Measurements from ENCODE around the gene SYNGAP1. TPM values are rescaled to one million over a fixed set of nuclear protein-coding genes. Genes with fewer than 3 reads are reported as not detected.

SYNGAP1 gene
- total and polyA plus RNA-seq, 9 of the 15 experiments (the other 6 are each of a cell fraction or from before 2014, with no cell fraction given) = 0.01 to 22.8 (median 3.2) TPM

DNA sequence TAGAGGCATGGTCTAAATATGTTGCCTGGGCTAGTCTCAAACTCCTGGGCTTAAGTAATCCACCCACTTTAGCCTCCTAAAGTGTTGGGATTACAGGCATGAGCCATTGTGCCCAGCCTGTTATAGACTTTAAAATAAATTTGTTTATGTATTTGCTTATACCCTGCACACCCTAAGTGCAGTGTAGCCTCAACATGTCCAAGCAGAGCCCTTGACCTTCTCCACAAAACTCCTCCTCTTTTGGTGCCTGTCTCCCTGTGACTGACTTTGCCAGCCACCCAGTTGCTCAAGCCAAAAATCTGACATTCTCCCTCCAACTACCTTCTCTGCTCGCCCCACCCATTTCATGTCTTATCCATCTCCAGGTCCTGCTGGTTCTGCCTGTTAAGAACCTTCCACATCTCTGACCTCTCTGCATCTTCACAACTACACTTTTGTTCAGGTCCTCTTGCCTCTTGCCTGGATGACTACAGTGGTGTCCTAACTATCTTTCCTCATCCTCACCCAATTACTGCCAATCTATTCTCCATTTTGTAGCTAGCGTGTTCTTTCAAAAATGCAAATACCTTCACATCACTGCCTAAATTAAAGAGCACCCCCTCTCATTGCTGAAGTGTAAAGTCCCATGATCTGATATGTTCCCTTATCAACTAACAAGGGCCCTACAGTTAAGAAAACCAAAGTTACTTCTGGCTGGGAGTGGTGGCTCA, 39.4 kb upstream of the SYNGAP1 start:
- intact Hi-C loops (cut with micrococcal nuclease) = no loop called here
- H4K20me1 ChIP-seq (replicated peaks; ENCODE audit: control insufficient read depth, insufficient read depth, low read length) = no peaks in the 10 kb centered on the region
- ATAC-seq (peak; percentile 59), FAIRE-seq (peak; percentile 74), DNase-seq (ENCODE audit: extremely low read depth in 1 of 4, low spot score in 3 of 4) (peak in 3 of 4 experiments; percentile 48 to 79 (median 51))
- no peak overlapping the region for H3K4me3 ChIP-seq
- peaks cover 44 to 45% of the 10 kb centered on the region in 2 experiments for H3K4me1 ChIP-seq (replicated peaks in 1 of 2; ENCODE audit: control insufficient read depth in 2 of 2, insufficient read depth in 2 of 2, low read length in 2 of 2)
- CTCF ChIA-PET (ENCODE audit: low intra/inter-chr PET ratio) = no interaction called here
- H3K79me2 ChIP-seq (ENCODE audit: control insufficient read depth, insufficient read depth, low read length) = no peaks in the 10 kb centered on the region
- no peaks in the 10 kb centered on the region for H3K27me3 ChIP-seq (ENCODE audit: control insufficient read depth in 2 of 2, insufficient read depth in 2 of 2, low read length in 2 of 2)
- in situ Hi-C loops (cut with MboI) = no loop called here
- H2AFZ ChIP-seq (ENCODE audit: low read depth, low read length) = peak overlapping the region; percentile 15
- BruUV-seq (replicated peaks) = no TSS peak
- peak overlapping the region in 1 of 2 experiments; percentile 13; a peak in 1 of 4 replicates for H3K9ac ChIP-seq (ENCODE audit: insufficient read depth in 1 of 2, low read depth in 2 of 2, low read length in 2 of 2)
- no peaks in the 10 kb centered on the region for H3K36me3 ChIP-seq (ENCODE audit: control insufficient read depth, insufficient read depth, low read length)
- peak overlapping the region; percentile 30; the same call in 1 of the 3 replicates for H3K27ac ChIP-seq (ENCODE audit: extremely low read depth, low read depth, low read length)
- no peaks in the 10 kb centered on the region for H3K9me3 ChIP-seq (replicated peaks; ENCODE audit: control insufficient read depth, insufficient read depth, low read depth, low read length)
- peak overlapping the region; percentile 48 for H3K4me2 ChIP-seq (ENCODE audit: insufficient read depth, low read length)
- POLR2A ChIA-PET = interaction anchor here (0.6 to 1.6 kb wide), 2 partner anchors 10 to 60 kb away, joined by 4 to 7 read pairs; no protein-coding TSS in a partner anchor
- 20% methylated on average over 2 of the region's 2 CpGs for WGBS (ENCODE audit: insufficient coverage, low coverage, missing lambda C conversion rate)
- no peaks in the 10 kb centered on the region for H3K9me1 ChIP-seq (ENCODE audit: control insufficient read depth, insufficient read depth, low read length)
- TF ChIP-seq FOXM1 (IDR thresholded peaks at IDR 0.05; ENCODE audit: low read depth) = no peak
- TF ChIP-seq FOXM1 (CRISPR knock-in tag; IDR thresholded peaks at IDR 0.05; ENCODE audit: low read depth) = no peak
- TF ChIP-seq ZBTB43 (CRISPR knock-in tag; IDR thresholded peaks at IDR 0.05) = no peak
- TF ChIP-seq HBP1 (CRISPR knock-in tag; IDR thresholded peaks at IDR 0.05) = no peak
- TF ChIP-seq FOXP4 (CRISPR knock-in tag; IDR thresholded peaks at IDR 0.05; ENCODE audit: borderline replicate concordance) = 0 out of 2 replicates have a peak, but pooled peaks have one; percentile 23
- 0 out of 2 replicates have a peak, but pooled peaks have one; percentile 35 for TF ChIP-seq FOSL1 (tag; conservative IDR thresholded peaks at IDR 0.05)
- no peak for TF ChIP-seq ZNF23 (CRISPR knock-in tag; IDR thresholded peaks at IDR 0.05)
- TF ChIP-seq, protein P1, sequence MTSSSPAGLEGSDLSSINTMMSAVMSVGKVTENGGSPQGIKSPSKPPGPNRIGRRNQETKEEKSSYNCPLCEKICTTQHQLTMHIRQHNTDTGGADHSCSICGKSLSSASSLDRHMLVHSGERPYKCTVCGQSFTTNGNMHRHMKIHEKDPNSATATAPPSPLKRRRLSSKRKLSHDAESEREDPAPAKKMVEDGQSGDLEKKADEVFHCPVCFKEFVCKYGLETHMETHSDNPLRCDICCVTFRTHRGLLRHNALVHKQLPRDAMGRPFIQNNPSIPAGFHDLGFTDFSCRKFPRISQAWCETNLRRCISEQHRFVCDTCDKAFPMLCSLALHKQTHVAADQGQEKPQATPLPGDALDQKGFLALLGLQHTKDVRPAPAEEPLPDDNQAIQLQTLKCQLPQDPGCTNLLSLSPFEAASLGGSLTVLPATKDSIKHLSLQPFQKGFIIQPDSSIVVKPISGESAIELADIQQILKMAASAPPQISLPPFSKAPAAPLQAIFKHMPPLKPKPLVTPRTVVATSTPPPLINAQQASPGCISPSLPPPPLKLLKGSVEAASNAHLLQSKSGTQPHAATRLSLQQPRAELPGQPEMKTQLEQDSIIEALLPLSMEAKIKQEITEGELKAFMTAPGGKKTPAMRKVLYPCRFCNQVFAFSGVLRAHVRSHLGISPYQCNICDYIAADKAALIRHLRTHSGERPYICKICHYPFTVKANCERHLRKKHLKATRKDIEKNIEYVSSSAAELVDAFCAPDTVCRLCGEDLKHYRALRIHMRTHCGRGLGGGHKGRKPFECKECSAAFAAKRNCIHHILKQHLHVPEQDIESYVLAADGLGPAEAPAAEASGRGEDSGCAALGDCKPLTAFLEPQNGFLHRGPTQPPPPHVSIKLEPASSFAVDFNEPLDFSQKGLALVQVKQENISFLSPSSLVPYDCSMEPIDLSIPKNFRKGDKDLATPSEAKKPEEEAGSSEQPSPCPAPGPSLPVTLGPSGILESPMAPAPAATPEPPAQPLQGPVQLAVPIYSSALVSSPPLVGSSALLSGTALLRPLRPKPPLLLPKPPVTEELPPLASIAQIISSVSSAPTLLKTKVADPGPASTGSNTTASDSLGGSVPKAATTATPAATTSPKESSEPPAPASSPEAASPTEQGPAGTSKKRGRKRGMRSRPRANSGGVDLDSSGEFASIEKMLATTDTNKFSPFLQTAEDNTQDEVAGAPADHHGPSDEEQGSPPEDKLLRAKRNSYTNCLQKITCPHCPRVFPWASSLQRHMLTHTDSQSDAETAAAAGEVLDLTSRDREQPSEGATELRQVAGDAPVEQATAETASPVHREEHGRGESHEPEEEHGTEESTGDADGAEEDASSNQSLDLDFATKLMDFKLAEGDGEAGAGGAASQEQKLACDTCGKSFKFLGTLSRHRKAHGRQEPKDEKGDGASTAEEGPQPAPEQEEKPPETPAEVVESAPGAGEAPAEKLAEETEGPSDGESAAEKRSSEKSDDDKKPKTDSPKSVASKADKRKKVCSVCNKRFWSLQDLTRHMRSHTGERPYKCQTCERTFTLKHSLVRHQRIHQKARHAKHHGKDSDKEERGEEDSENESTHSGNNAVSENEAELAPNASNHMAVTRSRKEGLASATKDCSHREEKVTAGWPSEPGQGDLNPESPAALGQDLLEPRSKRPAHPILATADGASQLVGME (CRISPR knock-in tag; IDR thresholded peaks at IDR 0.05) = no peak
